ENCODE measurements around the gene SEMA3E. TPM values are rescaled to one million over a fixed set of nuclear protein-coding genes. Genes with fewer than 3 reads are reported as not detected.
"Not testable (repeated sequence)": the region's sequence is repeated elsewhere in the genome, so short reads cannot be mapped to it uniquely, and the experiment has no call there.

Gene SEMA3E
- total and polyA plus RNA-seq, 8 donors: 2.1 to 38.0 (median 23.8) TPM

DNA sequence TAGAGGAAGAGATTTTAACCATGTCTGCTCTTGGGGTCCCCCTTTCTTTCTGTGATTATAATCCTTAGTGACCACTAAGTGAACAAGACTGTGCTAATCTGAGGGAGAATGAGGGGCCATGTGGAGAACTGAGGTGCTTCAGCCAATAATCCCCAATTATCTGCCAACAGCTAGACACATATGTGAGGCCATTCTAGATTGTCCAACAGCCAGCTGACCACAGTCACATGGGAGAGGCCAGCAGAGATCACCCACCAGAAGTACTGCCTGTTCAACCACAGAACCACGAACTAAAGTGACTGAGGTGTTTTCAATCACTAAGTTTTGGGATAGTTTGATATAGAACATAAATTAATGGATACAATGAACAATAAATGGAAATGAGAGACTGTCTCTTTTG lies 74.3 kb downstream of the SEMA3E start:
- no peaks in the 10 kb centered on the region for H3K27me3 ChIP-seq
- no peak overlapping the region for H3K4me3 ChIP-seq
- no peak overlapping the region for H3K27ac ChIP-seq
- no peaks in the 10 kb centered on the region for H3K4me1 ChIP-seq
- ATAC-seq (no peak), DNase-seq (no peak)
- no peaks in the 10 kb centered on the region for H3K36me3 ChIP-seq
- TF ChIP-seq, protein P1, sequence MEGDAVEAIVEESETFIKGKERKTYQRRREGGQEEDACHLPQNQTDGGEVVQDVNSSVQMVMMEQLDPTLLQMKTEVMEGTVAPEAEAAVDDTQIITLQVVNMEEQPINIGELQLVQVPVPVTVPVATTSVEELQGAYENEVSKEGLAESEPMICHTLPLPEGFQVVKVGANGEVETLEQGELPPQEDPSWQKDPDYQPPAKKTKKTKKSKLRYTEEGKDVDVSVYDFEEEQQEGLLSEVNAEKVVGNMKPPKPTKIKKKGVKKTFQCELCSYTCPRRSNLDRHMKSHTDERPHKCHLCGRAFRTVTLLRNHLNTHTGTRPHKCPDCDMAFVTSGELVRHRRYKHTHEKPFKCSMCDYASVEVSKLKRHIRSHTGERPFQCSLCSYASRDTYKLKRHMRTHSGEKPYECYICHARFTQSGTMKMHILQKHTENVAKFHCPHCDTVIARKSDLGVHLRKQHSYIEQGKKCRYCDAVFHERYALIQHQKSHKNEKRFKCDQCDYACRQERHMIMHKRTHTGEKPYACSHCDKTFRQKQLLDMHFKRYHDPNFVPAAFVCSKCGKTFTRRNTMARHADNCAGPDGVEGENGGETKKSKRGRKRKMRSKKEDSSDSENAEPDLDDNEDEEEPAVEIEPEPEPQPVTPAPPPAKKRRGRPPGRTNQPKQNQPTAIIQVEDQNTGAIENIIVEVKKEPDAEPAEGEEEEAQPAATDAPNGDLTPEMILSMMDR (IDR thresholded peaks at IDR 0.05): no peak
- no peaks in the 10 kb centered on the region for H3K9me3 ChIP-seq
- intact Hi-C loops (cut with DNase I): no loop called here

DNA sequence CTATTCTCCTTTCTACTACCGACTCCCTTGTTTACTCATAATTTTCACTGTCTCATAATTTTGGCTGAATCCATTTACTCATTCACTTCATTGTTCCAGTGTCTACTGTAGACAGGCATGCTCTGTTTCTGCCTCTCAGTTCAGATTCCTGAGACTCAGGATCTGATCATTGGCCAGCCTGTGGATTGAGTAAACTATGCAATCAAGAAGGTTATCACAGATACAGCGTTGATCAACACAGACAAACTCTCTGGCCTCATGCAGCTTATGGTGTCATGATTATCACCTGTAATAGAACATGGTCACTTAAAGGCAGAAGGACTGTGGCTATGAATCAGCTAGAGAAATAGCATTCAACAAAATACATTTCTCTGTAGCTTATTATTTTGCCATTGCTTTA lies 86.0 kb downstream of the SEMA3E start:
- Histone ChIP-seq H3K9me3 (no peaks in the 10 kb centered on the region), H3K4me3 (no peak overlapping the region), H3K27me3 (no peaks in the 10 kb centered on the region), H3K27ac (no peak overlapping the region), H3K4me1 (no peaks in the 10 kb centered on the region), H3K36me3 (no peaks in the 10 kb centered on the region)
- TF ChIP-seq, protein P1 (IDR thresholded peaks at IDR 0.05): no peak
- intact Hi-C loops (cut with DNase I): no loop called here
- no peak for DNase-seq
- no peak for ATAC-seq

DNA sequence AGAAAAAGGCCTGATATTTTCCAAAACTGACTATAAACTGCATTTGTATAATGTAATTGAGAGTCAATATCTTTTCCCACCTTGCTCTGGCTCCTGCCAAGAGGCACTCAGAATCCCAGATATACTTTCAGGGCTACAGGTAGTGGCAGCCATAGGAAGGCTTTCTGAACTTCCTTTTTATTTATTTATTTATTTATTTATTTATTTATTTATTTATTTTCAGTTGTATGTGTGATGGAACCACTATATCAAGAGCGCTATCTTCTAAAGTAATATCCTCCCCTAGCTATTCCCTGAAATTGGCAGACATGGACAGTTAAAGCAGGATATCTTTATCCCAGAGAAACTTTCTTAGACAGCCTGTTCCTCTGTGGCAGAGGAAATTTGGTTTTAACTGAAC lies 86.7 kb downstream of the SEMA3E start:
- no peaks in the 10 kb centered on the region for H3K9me3 ChIP-seq
- intact Hi-C loops (cut with DNase I): no loop called here

DNA sequence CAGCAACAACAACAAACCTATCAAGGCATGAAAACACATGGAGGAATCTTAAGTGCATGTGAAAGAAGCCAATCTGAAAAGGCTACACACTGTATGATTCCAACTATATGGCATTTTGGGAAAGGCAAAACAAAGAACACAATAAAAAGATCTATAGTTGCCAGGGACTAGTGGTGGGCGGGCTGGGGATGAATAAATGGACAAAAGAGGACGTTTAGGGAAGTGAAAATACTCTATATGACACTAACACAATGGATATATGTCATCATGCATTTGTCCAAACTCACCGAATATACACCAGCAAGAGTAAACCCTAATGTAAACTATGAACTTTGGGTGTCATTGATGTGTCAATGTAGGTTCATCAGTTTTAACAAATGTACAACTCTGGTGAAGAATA lies 89.1 kb downstream of the SEMA3E start:
- TF ChIP-seq, protein P1 (IDR thresholded peaks at IDR 0.05): no peak
- H3K4me1 ChIP-seq: no peaks in the 10 kb centered on the region
- H3K4me3 ChIP-seq: no peak overlapping the region
- ATAC-seq (no peak), DNase-seq (no peak)
- no peaks in the 10 kb centered on the region for H3K9me3 ChIP-seq
- H3K27ac ChIP-seq: no peak overlapping the region
- intact Hi-C loops (cut with DNase I): no loop called here
- no peaks in the 10 kb centered on the region for H3K36me3 ChIP-seq
- no peaks in the 10 kb centered on the region for H3K27me3 ChIP-seq

More for the DNA sequence above, 86.7 kb downstream of the SEMA3E start:
- H3K36me3 ChIP-seq: no peaks in the 10 kb centered on the region
- no peak overlapping the region for H3K27ac ChIP-seq
- ATAC-seq: no peak
- H3K4me3 ChIP-seq: no peak overlapping the region
- no peaks in the 10 kb centered on the region for H3K4me1 ChIP-seq
- H3K27me3 ChIP-seq: no peaks in the 10 kb centered on the region
- TF ChIP-seq, protein P1 (IDR thresholded peaks at IDR 0.05): no peak
- DNase-seq: no peak

DNA sequence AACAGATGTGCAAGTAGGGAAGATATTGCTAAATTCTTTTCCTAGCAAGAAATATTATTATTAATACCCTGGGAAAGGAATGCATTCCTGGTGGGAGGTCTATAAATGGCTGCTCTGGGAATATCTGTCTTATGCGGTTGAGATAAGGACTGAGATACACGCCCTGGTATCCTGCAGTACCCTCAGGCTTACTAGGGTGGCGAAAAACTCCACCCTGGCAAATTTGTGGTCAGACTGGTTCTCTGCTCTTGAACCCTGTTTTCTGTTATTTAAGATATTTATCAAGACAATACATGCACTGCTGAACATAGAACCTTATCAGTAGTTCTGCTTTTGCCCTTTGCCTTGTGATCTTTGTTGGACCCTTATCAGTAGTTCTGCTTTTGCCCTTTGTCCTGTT lies 96.4 kb downstream of the SEMA3E start:
- intact Hi-C loops (cut with DNase I); DNase-seq; H3K4me1 ChIP-seq; H3K27me3 ChIP-seq; H3K36me3 ChIP-seq; H3K4me3 ChIP-seq; ATAC-seq; H3K9me3 ChIP-seq; H3K27ac ChIP-seq: not testable (repeated sequence)

DNA sequence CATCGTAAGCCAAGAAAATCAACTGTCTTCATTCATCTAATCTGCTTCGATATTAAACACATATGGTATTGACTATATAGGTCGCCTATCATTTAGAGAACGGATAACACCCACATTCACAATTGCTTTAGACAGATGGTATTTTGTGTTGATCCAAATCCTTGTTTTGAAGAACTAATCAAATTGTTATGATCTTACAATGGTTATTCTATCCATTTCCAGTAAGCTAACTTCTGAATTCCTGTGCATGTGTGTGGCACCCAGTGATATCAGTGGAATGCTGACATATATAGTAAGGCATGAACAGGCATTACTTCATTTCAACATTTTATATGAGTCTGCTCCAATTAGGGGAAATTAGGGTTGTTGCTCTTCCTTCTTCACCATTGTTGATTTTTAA lies 98.8 kb downstream of the SEMA3E start:
- ATAC-seq (no peak), DNase-seq (no peak)
- no peak overlapping the region for H3K27ac ChIP-seq
- H3K9me3 ChIP-seq: peaks cover 0 to 6% of the 10 kb centered on the region in 2 donors
- intact Hi-C loops (cut with DNase I): no loop called here
- TF ChIP-seq, protein P1 (IDR thresholded peaks at IDR 0.05): no peak
- H3K4me3 ChIP-seq: no peak overlapping the region
- H3K36me3 ChIP-seq: no peaks in the 10 kb centered on the region
- H3K4me1 ChIP-seq: no peaks in the 10 kb centered on the region
- no peaks in the 10 kb centered on the region for H3K27me3 ChIP-seq
